ENCODE measurements around the gene JARID2. TPM values are rescaled to one million over a fixed set of nuclear protein-coding genes. Genes with fewer than 3 reads are reported as not detected.

Gene JARID2
- total RNA-seq, 1 experiment from 2014 or later: 23.6 TPM

GRCh38 chr6:15253203-15254022, 7.5 kb downstream of the JARID2 start:
- H2AFZ ChIP-seq (ENCODE audit: low read depth, low read length, poor library complexity, severe bottlenecking): no peak overlapping the region
- ATAC-seq: no peak
- no peaks in the 10 kb centered on the region for H3K36me3 ChIP-seq (ENCODE audit: control insufficient read depth in 1 of 2, insufficient read depth in 2 of 2, low read length in 2 of 2)
- RAD21 ChIA-PET (ENCODE audit: low non-redundant PET in 1 of 2, low total read pairs in 2 of 2, uncharacterized antibody in 2 of 2, unreplicated experiment in 2 of 2): no interaction called here
- H3K27me3 ChIP-seq (ENCODE audit: insufficient read depth, low read length): no peaks in the 10 kb centered on the region
- H3K9me2 ChIP-seq (ENCODE audit: insufficient read depth): no peaks in the 10 kb centered on the region
- TF ChIP-seq CBX3 (IDR thresholded peaks at IDR 0.05; ENCODE audit: low read depth) (no peak), MAX (IDR thresholded peaks at IDR 0.05) (no peak), TCF7L2 (IDR thresholded peaks at IDR 0.05; ENCODE audit: borderline replicate concordance, extremely low read depth, insufficient read depth, insufficient read length) (no peak), EZH2 (IDR thresholded peaks at IDR 0.05) (no peak), CTCF (IDR thresholded peaks at IDR 0.05 in 2 of 3, conservative IDR thresholded peaks at IDR 0.05 in 1 of 3; ENCODE audit: borderline replicate concordance in 1 of 3, insufficient read depth in 1 of 3, low read depth in 2 of 3, low read length in 2 of 3) (no peak), FOSL1 (IDR thresholded peaks at IDR 0.05; ENCODE audit: low read depth) (no peak), ELF1 (IDR thresholded peaks at IDR 0.05; ENCODE audit: borderline replicate concordance, low read depth) (no peak), RAD21 (IDR thresholded peaks at IDR 0.05; ENCODE audit: low read depth) (no peak), EGR1 (IDR thresholded peaks at IDR 0.05; ENCODE audit: low read depth) (no peak), SRF (IDR thresholded peaks at IDR 0.05; ENCODE audit: low read depth) (no peak), JUND (IDR thresholded peaks at IDR 0.05) (no peak), POLR2A (IDR thresholded peaks at IDR 0.05; ENCODE audit: borderline replicate concordance, extremely low read depth, insufficient read depth, insufficient read length) (no peak), POLR2AphosphoS5 (IDR thresholded peaks at IDR 0.05; ENCODE audit: low read depth, low read length) (no peak), ZFX (IDR thresholded peaks at IDR 0.05) (no peak), EZH2phosphoT487 (IDR thresholded peaks at IDR 0.05; ENCODE audit: borderline replicate concordance) (no peak), SIN3A (IDR thresholded peaks at IDR 0.05; ENCODE audit: low read depth) (no peak)
- no peak for DNase-seq (ENCODE audit: low read depth, low spot score)
- H3K4me1 ChIP-seq (ENCODE audit: control insufficient read depth in 1 of 2, insufficient read depth in 2 of 2, low read length in 2 of 2): peaks cover 20 to 36% of the 10 kb centered on the region in 2 experiments
- CTCF ChIA-PET: interaction anchor here (1.1 kb wide), 1 partner anchor 188 kb away, joined by 3 read pairs; no protein-coding TSS in a partner anchor
- POLR2A ChIA-PET: no interaction called here
- H4K20me1 ChIP-seq (ENCODE audit: insufficient read depth): no peaks in the 10 kb centered on the region
- no peak overlapping the region for H3K27ac ChIP-seq (ENCODE audit: low read depth, low read length)
- H3K4me2 ChIP-seq (ENCODE audit: low read length): no peak overlapping the region
- H3K9ac ChIP-seq (ENCODE audit: low read length): no peak overlapping the region
- no TSS peak for BruUV-seq (replicated peaks)
- H3K9me3 ChIP-seq (ENCODE audit: control insufficient read depth in 1 of 2, insufficient read depth in 1 of 2, low read depth in 1 of 2, low read length in 2 of 2): no peaks in the 10 kb centered on the region
- no peak overlapping the region for H3K4me3 ChIP-seq (replicated peaks in 1 of 2; ENCODE audit: low read depth in 1 of 2, low read length in 2 of 2)
- intact Hi-C loops (cut with micrococcal nuclease): loop anchor here (10.0 kb wide), 1 partner anchor 371 kb away; no protein-coding TSS in a partner anchor
- H3K79me2 ChIP-seq (ENCODE audit: insufficient read depth, low read length): peaks cover 94% of the 10 kb centered on the region
